Natural killer cell (primary cell): Measurements from ENCODE around the gene ANXA5. TPM values are rescaled to one million over a fixed set of nuclear protein-coding genes. Genes with fewer than 3 reads are reported as not detected.
"Not testable (repeated sequence)": the region's sequence is repeated elsewhere in the genome, so short reads cannot be mapped to it uniquely, and the experiment has no call there.

Source experiments
- ATAC-seq, 3 donors: fragments of 150-1000 bp in 2 of 3; fragments of 200-7000 bp in 1 of 3; cut with Tn5 transposase; 1 replicate in 1 of 3; 2 replicates in 2 of 3; pipeline ENCODE4 v1.10.0; 2021; ENCODE audit warnings: mild to moderate bottlenecking in 2 of 3, moderate library complexity in 2 of 3
- DNase-seq, 2 donors: peaks; one replicate each; pipeline versions ENCODE4 v3.0.0 to v3.0.0-alpha.2; 2013 to 2021; ENCODE audit warnings: mixed read lengths in 1 of 2
- H3K27ac ChIP-seq: one replicate; pipeline ENCODE4 v1.5.1; 2013; ENCODE audit warnings: mild to moderate bottlenecking, low read length
- H3K27me3 ChIP-seq: one replicate; pipeline ENCODE4 v1.6.1; 2013; ENCODE audit warnings: low read length; ENCODE audit not compliant: control insufficient read depth, insufficient read depth
- H3K36me3 ChIP-seq: one replicate; pipeline ENCODE4 v1.6.1; 2013; ENCODE audit warnings: low read length; ENCODE audit not compliant: control insufficient read depth, insufficient read depth
- H3K4me1 ChIP-seq: one replicate; pipeline ENCODE4 v1.6.1; 2013; ENCODE audit warnings: low read length; ENCODE audit not compliant: control insufficient read depth, insufficient read depth
- H3K4me3 ChIP-seq: one replicate; pipeline ENCODE4 v1.5.1; 2013; ENCODE audit warnings: low read length
- H3K9me3 ChIP-seq: one replicate; pipeline ENCODE4 v1.6.1; 2013; ENCODE audit warnings: low read length; ENCODE audit not compliant: control insufficient read depth, insufficient read depth
- H3K27ac Mint-ChIP-seq, 2 donors: one replicate each; pipeline ENCODE4 v1.8.0; 2022; ENCODE audit warnings: mild to moderate bottlenecking in 2 of 2, mixed read lengths in 2 of 2, moderate library complexity in 1 of 2
- H3K27me3 Mint-ChIP-seq, 2 donors: one replicate each; pipeline ENCODE4 v1.8.0; 2022; ENCODE audit warnings: low read depth in 2 of 2, mixed read lengths in 2 of 2
- H3K36me3 Mint-ChIP-seq: one replicate; pipeline ENCODE4 v1.8.0; 2022; ENCODE audit warnings: mixed read lengths
- H3K4me1 Mint-ChIP-seq, 2 donors: one replicate each; pipeline ENCODE4 v1.8.0; 2022; ENCODE audit warnings: mixed read lengths in 2 of 2
- H3K4me3 Mint-ChIP-seq: one replicate; pipeline ENCODE4 v1.8.0; 2022; ENCODE audit warnings: mild to moderate bottlenecking, moderate library complexity, mixed read lengths
- H3K9me3 Mint-ChIP-seq, 2 donors: one replicate each; pipeline ENCODE4 v1.8.0; 2022; ENCODE audit warnings: mixed read lengths in 2 of 2
- CTCF ChIP-seq: fragments of 200-600 bp; IDR thresholded peaks from one replicate; pipeline ENCODE4 v1.8.0; 2022; ENCODE audit warnings: antibody characterized with exemption
- WGBS: methylation state at CpG from one replicate; pipeline ENCODE4 v1.1.7; 2013; ENCODE audit warnings: missing lambda C conversion rate; ENCODE audit not compliant: insufficient coverage; 5-methylcytosine and 5-hydroxymethylcytosine counted together
- intact Hi-C: fragments of 100-400 bp; cut with micrococcal nuclease; formaldehyde crosslinking; loops from one replicate; pipeline ENCODE4 v1.14.2; 2022
- total RNA-seq, 4 donors: library from RNA; stranded (reverse); fragments of 120-200 nt in 1 of 4; gene quantifications; one replicate each; pipeline versions ENCODE4 v1.2.3 to v1.2.4, GENCODE V29; 2013 to 2022

ANXA5 gene
- total RNA-seq, 3 donors from 2014 or later (not counting 1 experiment from before 2014, with no cell fraction given): 24.9 to 74.4 (median 33.1) TPM

DNA sequence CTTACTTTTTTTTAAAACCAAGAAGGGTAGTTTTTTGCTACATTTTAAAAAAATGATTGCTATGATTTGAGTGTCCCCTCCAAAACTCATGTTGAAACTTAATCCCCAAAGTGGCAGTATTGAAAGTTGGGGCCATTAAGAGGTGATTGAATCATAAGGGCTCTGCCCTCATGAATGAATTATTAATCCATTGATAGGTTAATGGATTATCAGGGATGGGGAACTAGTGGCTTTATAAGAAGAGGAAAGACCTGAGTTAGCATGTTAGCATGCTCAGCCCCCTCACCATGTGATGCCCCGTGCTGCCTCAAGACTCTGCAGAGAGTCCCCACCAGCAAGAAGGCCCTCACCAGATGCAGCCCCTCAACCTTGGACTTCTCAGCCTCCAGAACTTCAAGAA, 37.2 kb upstream of the ANXA5 start:
- intact Hi-C loops: no loop called here
- Mint-ChIP-seq H3K9me3 (no peaks in the 10 kb centered on the region), H3K4me3 (no peak overlapping the region), H3K27me3 (peaks cover 7 to 23% of the 10 kb centered on the region in 2 donors), H3K36me3 (no peaks in the 10 kb centered on the region), H3K27ac (no peak overlapping the region), H3K4me1 (no peaks in the 10 kb centered on the region)
- Histone ChIP-seq H3K4me3 (no peak overlapping the region), H3K27ac (no peak overlapping the region), H3K27me3 (no peaks in the 10 kb centered on the region), H3K36me3 (no peaks in the 10 kb centered on the region), H3K9me3 (no peaks in the 10 kb centered on the region), H3K4me1 (no peaks in the 10 kb centered on the region)
- DNase-seq: no peak
- ATAC-seq: no peak
- 100% methylated on average over 1 of the region's 1 CpG for WGBS
- TF ChIP-seq CTCF: no peak

DNA sequence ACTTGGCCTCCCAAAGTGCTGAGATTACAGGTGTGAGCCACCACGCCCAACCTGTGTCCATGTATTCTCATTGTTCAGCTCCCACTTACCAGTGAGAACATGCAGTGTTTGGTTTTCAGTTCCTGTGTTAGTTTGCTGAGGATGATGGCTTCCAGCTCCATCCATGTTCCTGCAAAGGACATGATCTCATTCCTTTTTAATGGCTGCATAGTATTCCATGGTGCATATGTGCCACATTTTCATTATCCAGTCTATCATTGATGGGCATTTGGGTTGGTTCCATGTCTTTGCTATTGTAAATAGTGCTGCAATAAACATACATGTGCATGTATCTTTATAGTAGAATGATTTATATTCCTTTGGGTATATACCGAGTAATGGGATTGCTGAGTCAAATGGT, 33.0 kb upstream of the ANXA5 start:
- not testable (repeated sequence) for H3K4me1 Mint-ChIP-seq, H3K4me1 ChIP-seq, H3K4me3 Mint-ChIP-seq, DNase-seq, ATAC-seq, H3K36me3 ChIP-seq, H3K9me3 ChIP-seq, H3K4me3 ChIP-seq, H3K27me3 ChIP-seq, H3K27ac ChIP-seq, H3K27ac Mint-ChIP-seq, H3K9me3 Mint-ChIP-seq, H3K36me3 Mint-ChIP-seq
- intact Hi-C loops: loop anchor here (5.0 kb wide), 1 partner anchor 247 kb away; no protein-coding TSS in a partner anchor
- 86% methylated on average over 1 of the region's 2 CpGs for WGBS
- H3K27me3 Mint-ChIP-seq: peaks cover 7 to 24% of the 10 kb centered on the region in 2 donors

GRCh38 chr4:121728798-121729226, 32.0 kb upstream of the ANXA5 start:
- H3K27ac ChIP-seq: no peak overlapping the region
- no peaks in the 10 kb centered on the region for H3K9me3 ChIP-seq
- H3K27me3 ChIP-seq: no peaks in the 10 kb centered on the region
- WGBS: 86% methylated on average over 3 of the region's 3 CpGs
- intact Hi-C loops: loop anchor here (5.0 kb wide), 1 partner anchor 247 kb away; no protein-coding TSS in a partner anchor
- no peak overlapping the region for H3K4me3 ChIP-seq
- no peaks in the 10 kb centered on the region for H3K9me3 Mint-ChIP-seq
- DNase-seq (no peak), ATAC-seq (no peak)
- H3K4me3 Mint-ChIP-seq: no peak overlapping the region
- H3K4me1 Mint-ChIP-seq: no peaks in the 10 kb centered on the region
- no peaks in the 10 kb centered on the region for H3K4me1 ChIP-seq
- peaks cover 11 to 24% of the 10 kb centered on the region in 2 donors for H3K27me3 Mint-ChIP-seq
- H3K27ac Mint-ChIP-seq: no peak overlapping the region
- H3K36me3 ChIP-seq: no peaks in the 10 kb centered on the region
- no peak for TF ChIP-seq CTCF
- no peaks in the 10 kb centered on the region for H3K36me3 Mint-ChIP-seq

- TF ChIP-seq CTCF: no peak
- ATAC-seq (no peak), DNase-seq (no peak)
- Mint-ChIP-seq H3K4me3 (no peak overlapping the region), H3K36me3 (no peaks in the 10 kb centered on the region), H3K27me3 (peaks cover 11 to 24% of the 10 kb centered on the region in 2 donors), H3K4me1 (no peaks in the 10 kb centered on the region), H3K9me3 (no peaks in the 10 kb centered on the region), H3K27ac (no peak overlapping the region)
- no peaks in the 10 kb centered on the region for H3K9me3 ChIP-seq
- H3K27me3 ChIP-seq: no peaks in the 10 kb centered on the region
- no peaks in the 10 kb centered on the region for H3K4me1 ChIP-seq
- no peaks in the 10 kb centered on the region for H3K36me3 ChIP-seq
- intact Hi-C loops: loop anchor here (5.0 kb wide), 1 partner anchor 246 kb away; no protein-coding TSS in a partner anchor
- 82% methylated on average over 4 of the region's 4 CpGs for WGBS
- no peak overlapping the region for H3K27ac ChIP-seq
- H3K4me3 ChIP-seq: no peak overlapping the region
Observed at GRCh38 chr4:121728066-121728465, 31.3 kb upstream of the ANXA5 start.
